Measurements from ENCODE around the gene KIAA1549. TPM values are rescaled to one million over a fixed set of nuclear protein-coding genes. Genes with fewer than 3 reads are reported as not detected.

Gene KIAA1549
- total and polyA plus RNA-seq, 9 of the 15 experiments (the other 6 are each of a cell fraction or from before 2014, with no cell fraction given), result 0.01 to 0.29 (median 0.07) TPM

DNA sequence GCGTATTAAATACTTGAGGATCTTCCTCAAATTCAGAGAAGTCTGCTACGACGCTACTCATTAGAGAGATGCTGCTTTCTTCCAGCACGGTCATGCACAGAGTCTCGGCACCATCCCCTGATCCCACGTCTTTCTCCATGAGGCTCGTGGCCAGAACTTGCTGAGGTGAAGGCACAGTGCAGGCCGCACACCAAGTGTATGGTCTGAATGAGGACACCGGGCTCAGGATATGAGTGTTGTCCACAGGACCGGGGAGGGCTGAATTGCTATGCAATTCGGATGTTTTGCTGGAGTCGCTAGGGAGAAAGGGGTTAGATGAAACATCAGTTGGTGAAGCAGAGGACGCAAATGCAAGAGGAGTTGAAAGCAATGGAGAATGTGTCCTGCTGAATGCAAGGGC lies 63.0 kb downstream of the KIAA1549 start:
- Histone ChIP-seq H3K36me3 (ENCODE audit: control insufficient read depth, insufficient read depth, low read length) (no peaks in the 10 kb centered on the region), H3K79me2 (ENCODE audit: control insufficient read depth, insufficient read depth, low read length) (no peaks in the 10 kb centered on the region), H3K4me2 (ENCODE audit: insufficient read depth, low read length) (no peak overlapping the region), H3K9me1 (ENCODE audit: control insufficient read depth, insufficient read depth, low read length) (no peaks in the 10 kb centered on the region), H3K9me3 (replicated peaks; ENCODE audit: control insufficient read depth, insufficient read depth, low read depth, low read length) (no peaks in the 10 kb centered on the region), H3K4me3 (no peak overlapping the region), H3K4me1 (replicated peaks in 1 of 2; ENCODE audit: control insufficient read depth in 2 of 2, insufficient read depth in 2 of 2, low read length in 2 of 2) (no peaks in the 10 kb centered on the region), H3K27ac (ENCODE audit: extremely low read depth, low read depth, low read length) (no peak overlapping the region; the same call in 2 of the 3 replicates), H4K20me1 (replicated peaks; ENCODE audit: control insufficient read depth, insufficient read depth, low read length) (no peaks in the 10 kb centered on the region; the same call in 1 of the 2 replicates), H2AFZ (ENCODE audit: low read depth, low read length) (no peak overlapping the region), H3K9ac (ENCODE audit: insufficient read depth in 1 of 2, low read depth in 2 of 2, low read length in 2 of 2) (no peak overlapping the region), H3K27me3 (ENCODE audit: control insufficient read depth in 2 of 2, insufficient read depth in 2 of 2, low read length in 2 of 2) (peaks cover 74 to 78% of the 10 kb centered on the region in 2 experiments)
- TF ChIP-seq, protein P1, sequence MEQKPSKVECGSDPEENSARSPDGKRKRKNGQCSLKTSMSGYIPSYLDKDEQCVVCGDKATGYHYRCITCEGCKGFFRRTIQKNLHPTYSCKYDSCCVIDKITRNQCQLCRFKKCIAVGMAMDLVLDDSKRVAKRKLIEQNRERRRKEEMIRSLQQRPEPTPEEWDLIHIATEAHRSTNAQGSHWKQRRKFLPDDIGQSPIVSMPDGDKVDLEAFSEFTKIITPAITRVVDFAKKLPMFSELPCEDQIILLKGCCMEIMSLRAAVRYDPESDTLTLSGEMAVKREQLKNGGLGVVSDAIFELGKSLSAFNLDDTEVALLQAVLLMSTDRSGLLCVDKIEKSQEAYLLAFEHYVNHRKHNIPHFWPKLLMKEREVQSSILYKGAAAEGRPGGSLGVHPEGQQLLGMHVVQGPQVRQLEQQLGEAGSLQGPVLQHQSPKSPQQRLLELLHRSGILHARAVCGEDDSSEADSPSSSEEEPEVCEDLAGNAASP (IDR thresholded peaks at IDR 0.05), result no peak
- TF ChIP-seq NFYB (IDR thresholded peaks at IDR 0.05; ENCODE audit: extremely low read depth, insufficient read length), result no peak
- TF ChIP-seq MEF2A (IDR thresholded peaks at IDR 0.05; ENCODE audit: control insufficient read depth, low read depth, low read length), result no peak
- TF ChIP-seq, protein P2, sequence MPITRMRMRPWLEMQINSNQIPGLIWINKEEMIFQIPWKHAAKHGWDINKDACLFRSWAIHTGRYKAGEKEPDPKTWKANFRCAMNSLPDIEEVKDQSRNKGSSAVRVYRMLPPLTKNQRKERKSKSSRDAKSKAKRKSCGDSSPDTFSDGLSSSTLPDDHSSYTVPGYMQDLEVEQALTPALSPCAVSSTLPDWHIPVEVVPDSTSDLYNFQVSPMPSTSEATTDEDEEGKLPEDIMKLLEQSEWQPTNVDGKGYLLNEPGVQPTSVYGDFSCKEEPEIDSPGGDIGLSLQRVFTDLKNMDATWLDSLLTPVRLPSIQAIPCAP (CRISPR knock-in tag; IDR thresholded peaks at IDR 0.05; ENCODE audit: borderline replicate concordance), result no peak
- TF ChIP-seq, protein P3, sequence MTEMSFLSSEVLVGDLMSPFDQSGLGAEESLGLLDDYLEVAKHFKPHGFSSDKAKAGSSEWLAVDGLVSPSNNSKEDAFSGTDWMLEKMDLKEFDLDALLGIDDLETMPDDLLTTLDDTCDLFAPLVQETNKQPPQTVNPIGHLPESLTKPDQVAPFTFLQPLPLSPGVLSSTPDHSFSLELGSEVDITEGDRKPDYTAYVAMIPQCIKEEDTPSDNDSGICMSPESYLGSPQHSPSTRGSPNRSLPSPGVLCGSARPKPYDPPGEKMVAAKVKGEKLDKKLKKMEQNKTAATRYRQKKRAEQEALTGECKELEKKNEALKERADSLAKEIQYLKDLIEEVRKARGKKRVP (CRISPR knock-in tag; IDR thresholded peaks at IDR 0.05), result no peak
- DNase-seq (ENCODE audit: extremely low read depth in 1 of 4, low spot score in 3 of 4) (no peak), FAIRE-seq (no peak), ATAC-seq (no peak; the same call in 2 of the 3 replicates)
- intact Hi-C loops (cut with micrococcal nuclease), result no loop called here
- ChIA-PET CTCF (ENCODE audit: low intra/inter-chr PET ratio) (no interaction called here), POLR2A (interaction anchor here (0.7 kb wide), 1 partner anchor 224 kb away, joined by 5 read pairs; no protein-coding TSS in a partner anchor)
- in situ Hi-C loops (cut with MboI), result no loop called here
- BruUV-seq (replicated peaks), result no TSS peak
- 6% methylated on average over 13 of the region's 13 CpGs for WGBS (ENCODE audit: insufficient coverage, low coverage, missing lambda C conversion rate)
